HCT116 (cell line): ENCODE results near the gene TNS2. TPM values are rescaled to one million over a fixed set of nuclear protein-coding genes. Genes with fewer than 3 reads are reported as not detected.
A peak's percentile ranks its signal among the peaks of the same experiment; 100 is the strongest.

Source experiments
- ATAC-seq: fragments of 200-7000 bp; cut with Tn5 transposase; 2 replicates; pipeline ENCODE4 v1.9.1; 2020; ENCODE audit warnings: mild to moderate bottlenecking, moderate library complexity
- BruUV-seq: library from RNA; stranded (reverse); fragments of 400-500 nt; replicated peaks from 2 replicates; lab custom pipeline; 2021; lab: Mats Ljungman, UMichigan
- CTCF ChIA-PET: fragments of 300-600 bp; sonication (Branson Sonifier 250); formaldehyde crosslinking; loops from one replicate; lab custom pipeline; 2021; ENCODE audit warnings: antibody characterized with exemption; lab: Charles Lee
- POLR2A ChIA-PET: fragments of 300-600, 350-600 bp; sonication (Branson Sonifier 250); formaldehyde crosslinking; loops from one replicate; lab custom pipeline; 2021; ENCODE audit warnings: antibody characterized with exemption; lab: Charles Lee
- RAD21 ChIA-PET, 2 experiments: fragments of 300-600 bp; sonication (Branson Sonifier 250); formaldehyde crosslinking; loops; one replicate each; lab custom pipeline; 2023; ENCODE audit warnings: low total read pairs in 2 of 2; ENCODE audit not compliant: uncharacterized antibody in 2 of 2, unreplicated experiment in 2 of 2, low non-redundant PET in 1 of 2; lab: Charles Lee
- DNase-seq: peaks from one replicate; pipeline ENCODE4 v3.0.0-alpha.2; 2010; ENCODE audit warnings: low read depth, low spot score
- H2AFZ ChIP-seq: fragments of 200-600 bp; shearing (Covaris generic), sonication (generic); 2 replicates; pipeline ENCODE4 v1.6.1; 2017; ENCODE audit warnings: low read depth, mixed run types, mixed read lengths, antibody characterized with exemption, low read length; ENCODE audit not compliant: poor library complexity, severe bottlenecking
- H3K27ac ChIP-seq: 2 replicates; pipeline ENCODE4 v1.5.1; 2012; ENCODE audit warnings: low read depth, low read length
- H3K27me3 ChIP-seq: fragments of 200-600 bp; sonication (generic); 2 replicates; pipeline ENCODE4 v1.6.1; 2016; ENCODE audit warnings: mixed run types, low read length, mixed read lengths; ENCODE audit not compliant: insufficient read depth
- H3K36me3 ChIP-seq, 2 experiments: fragments of 200-500 bp in 1 of 2; fragments of 200-600 bp in 1 of 2; sonication (Bioruptor generic) in 1 of 2; sonication (generic) in 1 of 2; 2 replicates each; pipeline versions ENCODE4 v1.5.1 to v1.6.1; 2014 to 2016; ENCODE audit warnings: low read length in 2 of 2, inconsistent platforms in 1 of 2, mixed read lengths in 1 of 2, mixed run types in 1 of 2; ENCODE audit not compliant: insufficient read depth in 2 of 2, control insufficient read depth in 1 of 2
- H3K4me1 ChIP-seq, 2 experiments: fragments of 200-600 bp in 1 of 2; sonication (generic) in 1 of 2; 2 replicates each; pipeline versions ENCODE4 v1.5.1 to v1.6.1; 2012 to 2017; ENCODE audit warnings: low read length in 2 of 2, inconsistent platforms in 1 of 2, mild to moderate bottlenecking in 1 of 2, mixed read lengths in 1 of 2, mixed run types in 1 of 2, moderate library complexity in 1 of 2; ENCODE audit not compliant: insufficient read depth in 2 of 2, control insufficient read depth in 1 of 2
- H3K4me2 ChIP-seq: fragments of 200-600 bp; sonication (generic); 2 replicates; pipeline ENCODE4 v1.6.1; 2017; ENCODE audit warnings: mixed run types, low read length, mixed read lengths
- H3K4me3 ChIP-seq, 2 experiments: fragments of 200-600 bp in 1 of 2; sonication (generic) in 1 of 2; replicated peaks in 1 of 2; 2 replicates each; pipeline ENCODE4 v1.5.1; 2011 to 2016; ENCODE audit warnings: low read length in 2 of 2, control low read depth in 1 of 2, low read depth in 1 of 2, mild to moderate bottlenecking in 1 of 2, mixed read lengths in 1 of 2, mixed run types in 1 of 2
- H3K79me2 ChIP-seq: fragments of 200-600 bp; sonication (generic); 2 replicates; pipeline ENCODE4 v1.6.1; 2017; ENCODE audit warnings: mild to moderate bottlenecking, mixed run types, low read length, moderate library complexity, mixed read lengths; ENCODE audit not compliant: insufficient read depth
- H3K9ac ChIP-seq: fragments of 200-600 bp; sonication (generic); 2 replicates; pipeline ENCODE4 v1.6.1; 2016; ENCODE audit warnings: low read length, mixed read lengths
- H3K9me2 ChIP-seq: fragments of 200-600 bp; sonication (generic), shearing (Covaris generic); 2 replicates; pipeline ENCODE4 v1.6.1; 2017; ENCODE audit warnings: mixed run types, mild to moderate bottlenecking, moderate library complexity; ENCODE audit not compliant: insufficient read depth
- H3K9me3 ChIP-seq, 2 experiments: fragments of 200-500 bp in 1 of 2; fragments of 200-600 bp in 1 of 2; sonication (Bioruptor generic) in 1 of 2; sonication (generic) in 1 of 2; 2 replicates each; pipeline ENCODE4 v1.6.1; 2014 to 2017; ENCODE audit warnings: low read length in 2 of 2, mixed read lengths in 2 of 2, inconsistent platforms in 1 of 2, low read depth in 1 of 2, mild to moderate bottlenecking in 1 of 2, mixed run types in 1 of 2, moderate library complexity in 1 of 2; ENCODE audit not compliant: control insufficient read depth in 1 of 2, insufficient read depth in 1 of 2
- H4K20me1 ChIP-seq: fragments of 200-600 bp; sonication (generic), shearing (Covaris generic); 2 replicates; pipeline ENCODE4 v1.6.1; 2017; ENCODE audit warnings: mixed run types, mild to moderate bottlenecking, moderate library complexity; ENCODE audit not compliant: insufficient read depth
- CEBPB ChIP-seq: IDR thresholded peaks from 2 replicates; pipeline ENCODE4 v1.6.1; 2012; ENCODE audit warnings: low read depth
- EGR1 ChIP-seq: IDR thresholded peaks from 2 replicates; pipeline ENCODE4 v1.6.1; 2012; ENCODE audit warnings: low read depth
- ELF1 ChIP-seq: IDR thresholded peaks from 2 replicates; pipeline ENCODE4 v1.6.1; 2012; ENCODE audit warnings: low read depth, borderline replicate concordance
- EZH2 ChIP-seq: fragments of 200-600 bp; sonication (generic); IDR thresholded peaks from 2 replicates; pipeline ENCODE4 v1.6.1; 2017; ENCODE audit warnings: antibody characterized with exemption, mixed run types
- EZH2phosphoT487 ChIP-seq: fragments of 200-600 bp; IDR thresholded peaks from 2 replicates; pipeline ENCODE4 v1.6.1; 2018; ENCODE audit warnings: antibody characterized with exemption, borderline replicate concordance
- FOSL1 ChIP-seq: IDR thresholded peaks from 2 replicates; pipeline ENCODE4 v1.6.1; 2012; ENCODE audit warnings: low read depth
- POLR2AphosphoS5 ChIP-seq: IDR thresholded peaks from 2 replicates; pipeline ENCODE4 v1.6.1; 2011; ENCODE audit warnings: mild to moderate bottlenecking, low read depth, low read length, moderate library complexity
- SP1 ChIP-seq: IDR thresholded peaks from 2 replicates; pipeline ENCODE4 v1.6.1; 2012; ENCODE audit warnings: low read depth
- SRF ChIP-seq: IDR thresholded peaks from 2 replicates; pipeline ENCODE4 v1.6.1; 2012; ENCODE audit warnings: low read depth
- TCF7L2 ChIP-seq: IDR thresholded peaks from 2 replicates; pipeline ENCODE4 v1.7.0; 2011; ENCODE audit warnings: borderline replicate concordance, inconsistent platforms; ENCODE audit not compliant: insufficient read depth, insufficient read length; ENCODE audit errors: extremely low read depth
- YY1 ChIP-seq: IDR thresholded peaks from 2 replicates; pipeline ENCODE4 v1.6.1; 2011; ENCODE audit warnings: low read length, low read depth, moderate library complexity, mild to moderate bottlenecking; ENCODE audit not compliant: insufficient replicate concordance; ENCODE audit errors: extremely low read depth
- ZFX ChIP-seq: fragments of 450-650 bp; IDR thresholded peaks from 2 replicates; pipeline ENCODE4 v1.6.1; 2017
- intact Hi-C: fragments of 100-400 bp; cut with micrococcal nuclease; formaldehyde crosslinking; loops from 2 replicates; pipeline ENCODE4 v1.10.0; 2022
- total RNA-seq: library from RNA; stranded (reverse); gene quantifications from one replicate; pipeline ENCODE4 v1.2.1, GENCODE V29; 2021; ENCODE audit not compliant: unreplicated experiment
- TF ChIP-seq, protein P1 (sequence below): IDR thresholded peaks from 2 replicates; pipeline ENCODE4 v1.6.1; 2012; ENCODE audit warnings: low read depth

The TNS2 gene
- total RNA-seq, 1 experiment from 2014 or later, result 25.7 TPM

DNA sequence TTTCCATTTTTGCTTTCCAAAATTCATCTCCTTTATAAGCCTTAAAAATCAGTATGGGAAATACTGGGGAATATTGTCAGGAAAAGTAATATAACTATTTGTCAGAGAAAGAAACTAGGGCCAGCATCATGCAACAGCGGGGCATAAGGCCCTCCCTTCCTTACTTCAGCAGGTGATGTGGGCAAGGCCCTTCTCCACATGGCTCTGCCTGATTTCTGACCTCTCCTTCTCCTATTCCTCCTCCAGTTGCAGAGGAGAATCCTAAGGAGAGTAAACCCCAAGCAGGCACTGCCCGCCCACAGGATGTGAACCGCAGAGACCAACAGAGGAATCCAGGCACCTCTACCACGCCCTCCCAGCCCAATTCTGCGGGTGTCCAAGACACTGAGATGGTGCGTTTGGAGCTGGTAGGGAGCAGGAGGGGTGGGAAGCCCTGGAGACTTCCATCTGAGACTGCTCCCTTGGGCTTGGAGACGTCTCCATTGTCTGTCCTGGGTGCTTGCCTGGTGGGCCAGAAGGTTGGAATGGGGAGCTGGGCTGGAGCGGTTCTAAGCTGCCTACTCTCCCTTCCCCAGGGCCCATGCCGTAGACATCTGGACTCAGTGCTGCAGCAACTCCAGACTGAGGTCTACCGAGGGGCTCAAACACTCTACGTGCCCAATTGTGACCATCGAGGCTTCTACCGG lies 50.7 kb downstream of the TNS2 start:
- intact Hi-C loops, result no loop called here
- no peaks in the 10 kb centered on the region for H3K36me3 ChIP-seq
- no peaks in the 10 kb centered on the region for H3K27me3 ChIP-seq
- CTCF ChIA-PET, result interaction anchor here (1.9 to 3.6 kb wide), 5 partner anchors 21 to 57 kb away, joined by 6 to 110 read pairs (median 12); partner anchors contain the start of gene SPRYD3
- peak overlapping the region; percentile 38 for H3K9ac ChIP-seq
- H3K4me2 ChIP-seq, result peak overlapping the region; percentile 59
- H3K27ac ChIP-seq, result 0 out of 2 replicates have a peak overlapping the region, but pooled peaks have one; percentile 6
- no peak for DNase-seq
- H4K20me1 ChIP-seq, result no peaks in the 10 kb centered on the region
- peaks cover 34 to 61% of the 10 kb centered on the region in 2 experiments for H3K4me1 ChIP-seq
- no peak overlapping the region for H2AFZ ChIP-seq
- no TSS peak for BruUV-seq
- POLR2A ChIA-PET, result interaction anchor here (1.6 to 3.6 kb wide), 3 partner anchors 21 to 47 kb away, joined by 6 to 27 read pairs (median 13); partner anchors contain the start of gene SPRYD3
- H3K9me2 ChIP-seq, result no peaks in the 10 kb centered on the region
- TF ChIP-seq ELF1, result no peak
- TF ChIP-seq SRF, result no peak
- no peak for TF ChIP-seq SP1
- no peak for TF ChIP-seq EZH2
- no peak for TF ChIP-seq CEBPB
- TF ChIP-seq POLR2AphosphoS5, result no peak
- no peak for TF ChIP-seq EGR1
- no peak for TF ChIP-seq YY1
- TF ChIP-seq TCF7L2, result no peak
- TF ChIP-seq, protein P1, sequence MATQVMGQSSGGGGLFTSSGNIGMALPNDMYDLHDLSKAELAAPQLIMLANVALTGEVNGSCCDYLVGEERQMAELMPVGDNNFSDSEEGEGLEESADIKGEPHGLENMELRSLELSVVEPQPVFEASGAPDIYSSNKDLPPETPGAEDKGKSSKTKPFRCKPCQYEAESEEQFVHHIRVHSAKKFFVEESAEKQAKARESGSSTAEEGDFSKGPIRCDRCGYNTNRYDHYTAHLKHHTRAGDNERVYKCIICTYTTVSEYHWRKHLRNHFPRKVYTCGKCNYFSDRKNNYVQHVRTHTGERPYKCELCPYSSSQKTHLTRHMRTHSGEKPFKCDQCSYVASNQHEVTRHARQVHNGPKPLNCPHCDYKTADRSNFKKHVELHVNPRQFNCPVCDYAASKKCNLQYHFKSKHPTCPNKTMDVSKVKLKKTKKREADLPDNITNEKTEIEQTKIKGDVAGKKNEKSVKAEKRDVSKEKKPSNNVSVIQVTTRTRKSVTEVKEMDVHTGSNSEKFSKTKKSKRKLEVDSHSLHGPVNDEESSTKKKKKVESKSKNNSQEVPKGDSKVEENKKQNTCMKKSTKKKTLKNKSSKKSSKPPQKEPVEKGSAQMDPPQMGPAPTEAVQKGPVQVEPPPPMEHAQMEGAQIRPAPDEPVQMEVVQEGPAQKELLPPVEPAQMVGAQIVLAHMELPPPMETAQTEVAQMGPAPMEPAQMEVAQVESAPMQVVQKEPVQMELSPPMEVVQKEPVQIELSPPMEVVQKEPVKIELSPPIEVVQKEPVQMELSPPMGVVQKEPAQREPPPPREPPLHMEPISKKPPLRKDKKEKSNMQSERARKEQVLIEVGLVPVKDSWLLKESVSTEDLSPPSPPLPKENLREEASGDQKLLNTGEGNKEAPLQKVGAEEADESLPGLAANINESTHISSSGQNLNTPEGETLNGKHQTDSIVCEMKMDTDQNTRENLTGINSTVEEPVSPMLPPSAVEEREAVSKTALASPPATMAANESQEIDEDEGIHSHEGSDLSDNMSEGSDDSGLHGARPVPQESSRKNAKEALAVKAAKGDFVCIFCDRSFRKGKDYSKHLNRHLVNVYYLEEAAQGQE, result no peak
- no peak for TF ChIP-seq EZH2phosphoT487
- TF ChIP-seq ZFX, result no peak
- no peak for TF ChIP-seq FOSL1
- RAD21 ChIA-PET, result interaction anchor here (1.0 to 1.9 kb wide), 2 partner anchors 34 to 35 kb away, joined by 5 to 27 read pairs; no protein-coding TSS in a partner anchor
- H3K9me3 ChIP-seq, result no peaks in the 10 kb centered on the region
- H3K79me2 ChIP-seq, result no peaks in the 10 kb centered on the region
- ATAC-seq, result no peak
- peak overlapping the region in 1 of 2 experiments; percentile 19; a peak in 1 of 4 replicates for H3K4me3 ChIP-seq
